NCI-H2196 (cell line): ENCODE data around the gene PLTP.
"Not testable (repeated sequence)": the region's sequence is repeated elsewhere in the genome, so short reads cannot be mapped to it uniquely, and the experiment has no call there.

Experiments
- DNase-seq: peaks from one replicate; lab custom pipeline; 2025; ENCODE audit not compliant: unreplicated experiment; lab: John Stamatoyannopoulos, UW

Gene PLTP

GRCh38 chr20:45911486-45912343, at the start of gene PLTP:
TSS of gene PLTP (minus strand) at chr20:45912155. CDS start at chr20:45911452, 703 bp downstream.
- no peak for DNase-seq

- DNase-seq, result no peak
Observed at GRCh38 chr20:45959956-45960630, 48.1 kb upstream of the PLTP start.

- DNase-seq, result no peak
Observed at GRCh38 chr20:45959126-45959525, 47.2 kb upstream of the PLTP start.

GRCh38 chr20:45958593-45958992, 46.6 kb upstream of the PLTP start:
- no peak for DNase-seq

- no peak for DNase-seq
Observed at GRCh38 chr20:45957021-45957941, 45.3 kb upstream of the PLTP start.

- not testable (repeated sequence) for DNase-seq
Observed at GRCh38 chr20:45956326-45956725, 44.4 kb upstream of the PLTP start.

GRCh38 chr20:45953672-45954071, 41.7 kb upstream of the PLTP start:
- no peak for DNase-seq

GRCh38 chr20:45952861-45953260, 40.9 kb upstream of the PLTP start:
- no peak for DNase-seq

- no peak for DNase-seq
Observed at GRCh38 chr20:45951925-45952834, 40.2 kb upstream of the PLTP start.

GRCh38 chr20:45950330-45950646, 38.3 kb upstream of the PLTP start:
- DNase-seq, result no peak

GRCh38 chr20:45949542-45950329, 37.8 kb upstream of the PLTP start:
- DNase-seq, result no peak

- DNase-seq, result no peak
Observed at GRCh38 chr20:45948742-45949541, 37.0 kb upstream of the PLTP start.

- DNase-seq, result no peak
Observed at GRCh38 chr20:45948261-45948733, 36.3 kb upstream of the PLTP start.

- DNase-seq, result no peak
Observed at GRCh38 chr20:45947110-45947866, 35.3 kb upstream of the PLTP start.

- DNase-seq, result no peak
Observed at GRCh38 chr20:45946149-45946970, 34.4 kb upstream of the PLTP start.

GRCh38 chr20:45945678-45946148, 33.8 kb upstream of the PLTP start:
- DNase-seq, result no peak
